HG03039 (cell line): ENCODE measurements around the gene TTC33.

Experiments used
- ATAC-seq: cut with Tn5 transposase; IDR thresholded peaks from one replicate; pipeline ENCODE4 v1.9.1; 2021; ENCODE audit warnings: mild to moderate bottlenecking, moderate library complexity; ENCODE audit not compliant: unreplicated experiment

The TTC33 gene

DNA sequence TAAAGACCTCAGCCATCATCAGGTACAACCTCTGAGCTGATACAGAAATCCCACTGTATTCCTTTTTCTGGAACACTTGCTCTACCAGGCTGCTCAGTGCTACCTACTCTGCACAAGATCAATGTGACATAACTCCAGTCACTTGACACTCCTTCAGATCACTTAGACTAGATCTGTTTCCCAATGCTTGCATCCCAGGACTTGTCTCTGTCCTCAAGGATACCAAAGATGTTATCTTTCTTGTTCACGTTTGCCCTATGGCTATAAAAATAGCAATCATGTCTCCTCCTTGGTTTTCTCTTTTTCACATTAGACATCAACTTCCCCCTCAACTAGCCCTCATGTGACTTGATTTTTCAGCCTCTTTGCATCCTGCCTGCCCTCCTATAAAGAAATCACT is 264.1 kb downstream of the TTC33 start:
- no peak for ATAC-seq

DNA sequence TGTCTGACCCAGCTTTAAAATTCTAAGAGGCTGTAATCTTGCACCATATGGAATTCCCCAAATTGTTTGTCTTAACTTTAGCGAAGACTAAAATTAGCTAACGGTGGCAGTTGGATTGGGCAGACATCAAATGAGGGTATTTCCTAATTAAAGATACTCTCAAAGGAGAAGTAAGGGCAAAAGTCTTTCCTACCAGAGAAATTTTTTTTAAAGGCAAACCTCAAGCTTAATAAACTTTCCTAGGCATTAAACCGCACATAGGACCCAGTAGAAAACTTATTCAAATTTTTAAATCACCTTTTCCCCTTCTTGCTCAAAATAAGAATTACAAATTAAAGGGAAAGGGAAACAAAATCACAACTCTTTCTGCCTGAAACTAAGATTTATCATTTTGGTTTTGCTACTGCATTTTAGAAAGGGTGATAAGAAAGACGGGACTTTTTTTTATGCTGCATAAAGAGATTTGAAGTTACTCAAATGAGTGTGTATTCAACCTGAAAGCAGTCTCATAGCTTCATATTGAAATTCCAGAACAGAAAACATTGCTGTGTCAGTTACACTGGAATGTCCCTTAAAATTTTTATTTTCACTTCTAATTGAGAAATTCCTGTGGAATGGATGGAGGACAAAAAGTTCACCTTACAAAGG is 265.2 kb downstream of the TTC33 start:
- peak; percentile 41 for ATAC-seq

DNA sequence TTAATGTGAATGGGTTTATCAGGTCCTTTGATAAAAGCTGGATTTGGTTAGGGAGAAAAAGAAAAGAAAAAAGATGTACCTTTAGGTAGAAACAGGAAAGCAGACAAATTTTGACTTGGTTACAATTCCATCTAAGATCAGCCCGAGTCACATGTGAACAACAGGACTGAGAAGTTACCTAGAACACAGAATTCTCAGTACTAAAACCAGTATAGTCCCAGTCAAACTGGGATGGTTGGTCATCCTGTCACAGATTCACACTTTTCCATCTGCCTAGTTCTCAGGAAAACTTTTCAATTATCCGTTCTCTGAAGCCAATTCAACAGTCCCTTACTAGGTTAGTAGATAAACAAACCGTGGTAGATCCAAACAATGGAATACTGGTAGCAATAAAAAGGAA is 266.3 kb downstream of the TTC33 start:
- no peak for ATAC-seq

DNA sequence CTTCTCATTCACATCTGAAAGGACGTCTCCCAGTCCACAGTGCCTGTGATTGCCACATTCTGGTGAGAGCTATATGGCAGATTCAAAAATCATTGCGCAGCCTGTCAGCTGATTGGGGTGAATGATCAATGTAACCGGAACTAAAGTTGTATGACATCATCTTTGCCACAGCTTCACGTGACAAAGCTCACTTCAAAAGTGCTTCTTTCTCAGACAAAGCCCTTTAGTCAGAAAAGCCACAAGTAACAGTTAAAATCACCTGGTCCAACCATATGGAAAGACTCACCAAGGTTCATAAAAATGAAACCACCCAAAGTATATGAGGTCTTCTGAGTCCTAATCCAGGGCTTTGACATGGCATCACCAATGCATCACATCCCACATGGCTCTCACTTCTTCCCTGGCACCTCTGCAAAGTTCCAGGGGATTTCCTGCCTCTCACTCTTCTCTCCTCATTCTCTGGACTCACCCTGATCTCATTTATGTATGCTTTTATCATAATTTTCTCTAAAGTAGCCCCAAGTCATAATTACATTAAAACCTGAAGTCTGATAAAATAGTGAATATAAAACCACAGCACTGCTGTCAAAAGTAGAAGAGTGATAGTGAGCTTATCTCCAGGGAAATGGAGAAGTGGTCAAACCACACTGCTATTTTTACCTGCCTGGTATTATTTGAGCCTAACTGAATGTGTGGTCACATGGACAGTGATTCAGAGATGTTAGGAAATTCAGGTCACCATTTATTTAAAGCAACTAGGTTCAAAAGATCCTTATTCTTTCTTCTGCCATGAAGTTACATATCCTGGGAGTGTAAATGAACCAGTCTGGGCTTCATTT is 269.1 kb downstream of the TTC33 start:
- peak; percentile 40 for ATAC-seq

DNA sequence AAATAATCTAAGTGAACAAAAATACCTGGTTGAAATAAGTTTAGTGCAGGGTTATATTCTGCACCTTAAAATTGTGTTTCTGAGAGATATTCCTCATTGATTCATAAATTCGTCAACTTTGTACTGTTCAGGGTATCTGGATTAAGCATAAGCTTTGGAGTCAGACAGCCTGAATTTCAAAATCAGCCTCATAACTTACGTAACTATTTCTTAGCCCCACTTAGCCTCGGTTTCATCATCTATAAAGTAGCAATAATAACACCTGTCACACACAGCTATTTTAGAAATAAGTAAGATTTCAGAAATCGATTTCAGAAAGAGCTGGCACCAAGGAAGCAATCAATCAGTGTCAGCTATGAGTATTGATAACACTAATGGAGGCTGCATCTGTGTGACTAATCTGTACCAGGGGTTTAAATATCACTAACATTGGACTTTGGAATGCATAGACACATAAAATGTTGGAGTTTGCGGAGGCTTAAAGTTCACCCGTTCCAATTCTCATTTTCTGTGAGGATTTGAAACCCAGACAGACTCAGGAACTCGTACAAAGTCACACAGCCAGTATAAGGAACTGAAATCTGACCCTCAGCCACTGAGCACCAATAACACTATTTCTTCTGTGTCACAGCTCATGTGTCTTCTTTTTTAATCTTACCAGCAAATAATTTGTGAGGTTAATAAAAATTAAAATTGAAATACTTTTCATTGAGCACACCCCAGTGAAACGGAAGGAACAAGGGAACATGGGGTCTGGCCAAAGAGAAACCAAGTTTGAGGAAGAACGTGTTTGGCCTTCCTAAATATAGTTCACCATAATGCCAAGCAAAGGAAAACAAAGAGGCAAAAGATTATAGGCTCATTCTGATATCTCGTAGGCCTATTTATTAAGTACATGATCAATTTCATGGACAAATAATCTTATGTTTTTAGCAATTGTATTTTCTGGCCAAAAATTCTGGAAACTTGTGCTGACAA is 270.5 kb downstream of the TTC33 start:
- peak; percentile 37 for ATAC-seq

DNA sequence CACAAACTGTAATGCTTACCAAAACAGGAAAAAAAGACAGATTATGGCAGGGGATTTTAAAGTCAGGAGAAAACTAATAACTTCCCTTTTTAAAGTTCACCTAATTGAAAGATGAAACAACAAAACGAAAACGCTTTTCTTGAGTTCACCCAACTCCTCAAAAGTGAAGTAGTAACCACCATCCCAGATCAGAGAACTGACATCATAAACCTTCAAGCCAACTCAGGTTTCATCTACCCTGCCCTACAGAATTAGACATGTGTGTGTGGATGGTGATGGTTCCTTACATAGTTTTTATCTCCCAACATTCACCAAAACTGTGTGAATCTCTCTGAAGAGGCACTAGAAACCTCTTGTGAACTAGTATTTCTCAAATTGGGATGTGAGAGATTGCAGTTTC is 271.3 kb downstream of the TTC33 start:
- ATAC-seq: peak; percentile 34

DNA sequence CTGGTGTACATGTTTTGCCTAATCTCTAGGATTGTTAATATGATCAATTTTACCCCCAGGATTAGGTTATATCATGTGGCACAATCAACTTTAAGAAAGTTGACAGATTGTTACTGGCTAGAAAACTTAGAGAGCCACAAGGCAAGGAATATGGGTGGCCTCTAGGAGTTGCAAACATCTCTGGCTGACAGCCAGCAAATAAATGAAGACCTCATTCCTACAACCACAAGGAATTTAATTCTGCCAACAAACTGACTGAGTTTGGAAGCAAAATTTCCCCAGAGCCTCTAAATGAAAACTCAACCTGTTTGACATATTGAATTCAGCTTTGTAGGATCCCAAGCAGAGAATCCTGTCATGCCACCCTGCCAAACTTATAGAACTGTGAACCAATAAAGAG is 272.4 kb downstream of the TTC33 start:
- no peak for ATAC-seq

DNA sequence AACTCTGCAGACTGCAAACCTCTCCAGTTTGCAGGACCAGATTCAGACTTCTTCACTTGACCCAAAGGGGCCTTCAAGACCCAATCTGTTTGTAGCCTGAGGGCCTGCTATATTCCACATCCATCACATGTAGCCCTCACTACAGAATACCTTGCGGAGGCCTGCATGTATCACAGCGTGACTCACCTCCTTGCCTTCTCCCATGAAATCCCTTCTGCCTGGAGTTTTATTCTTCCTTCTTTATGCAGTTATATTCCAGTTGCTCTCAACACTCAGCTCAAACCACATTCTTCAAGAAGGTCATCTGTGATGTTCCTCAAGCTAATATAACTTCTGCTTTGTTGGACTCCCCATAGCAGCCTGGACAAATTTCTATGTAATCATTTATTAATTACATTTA is 274.5 kb downstream of the TTC33 start:
- no peak for ATAC-seq

DNA sequence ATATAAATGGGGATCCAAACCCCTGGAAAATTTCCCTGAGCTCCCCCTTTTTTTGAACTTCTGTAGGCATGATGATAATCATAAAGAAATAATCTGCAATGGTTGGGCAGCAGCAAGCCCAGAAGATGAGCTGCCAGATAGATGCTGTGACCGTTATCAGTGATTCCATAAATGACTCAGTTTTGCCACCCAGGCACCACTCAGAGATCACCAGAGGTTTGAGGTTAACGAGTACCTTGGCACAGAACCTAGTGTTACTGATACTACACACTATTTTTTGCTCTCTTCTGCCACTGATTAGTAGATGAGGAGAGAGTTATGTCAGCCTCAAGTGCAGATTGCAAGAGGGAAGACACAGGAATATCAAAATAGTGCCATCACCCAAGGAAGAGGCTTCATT is 275.4 kb downstream of the TTC33 start:
- ATAC-seq: no peak

DNA sequence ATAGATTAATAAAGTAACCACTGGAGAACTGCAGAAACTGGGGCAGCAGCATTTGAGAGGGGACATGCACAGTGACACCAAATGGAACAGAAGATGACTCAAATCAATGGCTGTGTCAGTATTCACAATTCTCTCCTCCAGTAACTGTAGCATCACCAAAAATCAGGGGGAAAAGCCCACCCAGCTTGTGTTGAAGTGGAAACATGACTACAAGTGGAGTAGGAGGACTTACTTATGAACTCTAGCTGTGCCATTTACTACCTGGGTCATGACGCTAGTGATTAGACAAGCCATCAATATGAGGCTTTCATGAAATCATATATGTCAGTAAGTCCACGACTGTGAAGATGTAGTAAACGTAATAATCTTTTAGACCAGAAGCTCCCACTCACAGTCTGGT is 275.8 kb downstream of the TTC33 start:
- no peak for ATAC-seq

DNA sequence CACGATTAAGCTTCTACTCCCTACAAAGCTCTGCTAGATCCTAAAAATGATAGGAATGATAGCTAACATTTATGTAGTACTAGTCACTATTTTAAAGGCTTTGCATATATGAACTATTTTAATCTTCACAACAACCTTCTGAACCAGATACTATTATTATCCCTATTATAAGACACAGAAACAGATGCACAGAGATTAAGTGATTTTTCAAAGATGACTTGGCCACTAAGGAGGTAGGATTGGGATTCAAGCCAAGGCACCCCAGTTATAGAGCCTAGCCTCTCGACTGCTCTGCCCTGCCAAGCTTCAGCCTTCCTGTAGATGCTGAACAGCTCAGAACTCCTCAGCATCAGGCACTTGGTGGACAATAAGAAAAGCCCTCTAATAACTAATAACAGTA is 277.0 kb downstream of the TTC33 start:
- no peak for ATAC-seq

DNA sequence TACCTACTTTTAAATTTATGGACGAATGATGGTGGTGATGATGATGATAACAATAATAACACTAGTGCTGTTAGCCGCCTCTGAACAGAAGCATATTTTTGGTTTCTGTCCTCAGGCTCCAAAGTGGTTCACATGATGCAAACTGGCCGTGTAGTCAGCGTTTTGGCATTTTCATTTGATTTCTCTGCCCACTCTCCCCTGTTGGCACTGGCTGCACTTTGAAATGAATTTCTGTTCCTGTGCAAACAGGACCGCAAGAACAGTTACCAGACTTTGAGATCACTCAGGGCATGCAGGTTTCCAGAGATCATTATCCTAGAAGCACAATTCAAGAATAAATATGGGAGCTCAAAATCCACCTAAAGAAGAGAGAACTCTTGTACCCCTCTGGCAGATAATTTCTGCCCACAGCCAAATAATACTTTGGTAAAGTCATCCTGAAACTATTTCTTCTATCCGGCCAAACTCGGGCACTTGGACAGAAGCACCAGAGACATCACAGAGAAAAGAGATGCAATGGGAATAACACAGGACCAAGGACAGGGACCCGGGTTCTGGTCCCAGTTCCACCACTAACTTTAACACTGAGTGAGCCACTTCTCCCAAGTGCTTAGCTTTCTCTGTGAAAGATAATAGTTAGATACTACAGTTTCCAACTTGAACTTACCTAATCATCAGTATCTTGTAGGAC is 277.8 kb downstream of the TTC33 start:
- no peak for ATAC-seq

DNA sequence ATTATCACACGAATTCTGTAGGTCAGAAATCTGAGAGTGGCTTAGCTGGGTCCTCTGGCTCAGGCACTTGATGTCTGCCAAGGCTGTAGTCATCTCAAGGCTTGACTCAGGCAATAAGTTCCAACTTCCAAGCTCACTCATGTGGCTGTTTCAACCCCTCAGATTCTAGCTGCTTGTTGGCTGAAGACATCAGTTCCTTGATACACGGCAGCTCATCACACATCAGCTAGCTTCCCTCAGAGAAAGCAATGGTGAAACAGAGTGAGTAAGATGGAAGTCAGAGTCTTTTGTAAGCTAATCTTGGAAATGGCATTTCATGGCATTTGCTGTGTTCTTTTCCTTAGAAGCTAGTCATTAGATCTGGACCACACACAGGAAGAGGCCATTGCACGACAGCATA is 280.2 kb downstream of the TTC33 start:
- ATAC-seq: no peak

DNA sequence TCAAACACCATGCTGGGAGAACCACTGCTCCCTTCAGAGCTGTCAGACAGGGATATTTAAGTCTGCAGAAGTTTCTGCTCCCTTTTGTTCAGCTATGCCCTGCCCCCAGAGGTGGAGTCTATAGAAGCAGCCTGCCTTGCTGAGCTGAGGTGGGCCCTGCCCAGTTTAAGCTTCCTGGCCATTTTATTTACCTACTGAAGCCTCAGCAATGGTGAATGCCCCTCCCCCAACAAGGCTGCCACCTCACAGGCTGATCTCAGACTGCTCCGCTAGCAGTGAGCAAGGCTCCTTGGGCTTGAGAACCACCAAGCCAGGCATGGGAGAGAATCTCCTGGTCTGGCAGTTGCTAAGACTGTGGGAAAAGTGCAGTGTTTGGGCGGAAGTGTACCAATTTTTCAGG is 281.5 kb downstream of the TTC33 start:
- no peak for ATAC-seq

DNA sequence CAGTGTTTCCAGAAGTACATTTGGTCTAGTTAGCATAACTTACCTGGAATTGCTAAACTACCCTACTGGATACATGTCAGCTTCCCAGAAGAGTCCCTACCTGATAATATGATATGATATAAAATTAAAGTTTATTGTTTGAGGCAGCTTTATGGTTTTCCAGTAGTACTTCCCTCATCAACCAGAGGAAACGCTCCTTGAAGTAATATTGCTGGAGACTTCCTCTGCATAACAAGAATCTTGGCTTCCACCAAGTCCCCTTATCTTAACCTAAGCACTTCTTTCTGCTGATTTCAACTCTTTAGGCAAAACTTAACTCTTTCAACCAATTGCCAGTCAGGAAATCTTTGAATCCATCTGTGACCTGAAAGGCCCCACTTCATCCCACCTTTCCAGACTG is 290.3 kb downstream of the TTC33 start:
- no peak for ATAC-seq

DNA sequence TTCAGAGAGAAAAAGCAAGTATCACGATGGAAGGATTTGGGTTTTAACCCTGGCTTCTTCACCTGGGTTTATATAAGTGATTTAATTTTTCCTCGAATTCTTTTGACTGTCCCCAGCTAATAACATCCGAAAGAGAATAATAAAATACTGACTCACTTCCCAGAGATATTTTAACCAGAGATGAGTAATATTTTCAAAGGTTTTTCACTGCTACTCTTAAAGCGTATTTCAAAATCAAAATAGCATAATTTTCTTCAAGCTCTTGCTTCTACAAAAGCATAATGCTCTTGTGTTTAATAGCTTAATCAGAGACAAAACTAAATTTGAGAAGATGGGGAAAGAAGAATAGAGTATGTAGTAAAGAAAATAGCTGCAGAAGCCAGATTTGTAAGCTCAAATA is 291.2 kb downstream of the TTC33 start:
- ATAC-seq: no peak
